GM12878 (cell line): ENCODE measurements around the gene ARID5B. TPM values are rescaled to one million over a fixed set of nuclear protein-coding genes. Genes with fewer than 3 reads are reported as not detected.
A peak's percentile ranks its signal among the peaks of the same experiment; 100 is the strongest.

ENCODE experiments used
- ATAC-seq: fragments of 200-7000 bp; cut with Tn5 transposase; 3 replicates; pipeline ENCODE4 v1.9.1; 2020; ENCODE audit warnings: mild to moderate bottlenecking, moderate library complexity
- BruUV-seq: library from RNA; stranded (reverse); fragments of 400-500 nt; replicated peaks from 2 replicates; lab custom pipeline; 2021; lab: Mats Ljungman, UMichigan
- CTCF ChIA-PET: fragments of 300-600 bp; sonication (Branson Sonifier 250); formaldehyde crosslinking; extraction: SDS; loops from one replicate; lab custom pipeline; 2021; ENCODE audit warnings: inconsistent platforms; lab: Yijun Ruan, JAX
- POLR2A ChIA-PET: fragments of 350-600 bp; formaldehyde crosslinking; extraction: SDS; loops from one replicate; lab custom pipeline; 2021; ENCODE audit warnings: inconsistent platforms; lab: Charles Lee
- RAD21 ChIA-PET: fragments of 300-600 bp; sonication (Branson Sonifier 250); formaldehyde crosslinking; loops from one replicate; lab custom pipeline; 2023; ENCODE audit warnings: antibody characterized with exemption; ENCODE audit not compliant: unreplicated experiment; lab: Charles Lee
- SMC1A ChIA-PET: fragments of 300-600 bp; sonication (Branson Sonifier 250); formaldehyde crosslinking; loops from one replicate; lab custom pipeline; 2023; ENCODE audit not compliant: unreplicated experiment, uncharacterized antibody; lab: Charles Lee
- DNase-seq: peaks from one replicate; pipeline ENCODE4 v3.0.0-alpha.2; 2011; ENCODE audit warnings: low read depth, low spot score
- FAIRE-seq: peaks from 3 replicates; lab custom pipeline; 2011; peaks lifted over from hg19 to GRCh38; lab: Jason Lieb, UNC
- H2AFZ ChIP-seq: 2 replicates; pipeline ENCODE4 v1.6.0; 2011; ENCODE audit warnings: low read depth, low read length, control low read depth; ENCODE audit not compliant: control insufficient read depth
- H3K27ac ChIP-seq: 2 replicates; pipeline ENCODE4 v1.5.1; 2011; ENCODE audit warnings: control low read depth; ENCODE audit not compliant: control insufficient read depth, insufficient read depth
- H3K27me3 ChIP-seq, 2 experiments: replicated peaks in 1 of 2; 2 replicates each; pipeline versions ENCODE4 v1.6.0 to v1.6.1; 2011; ENCODE audit warnings: low read length in 1 of 2; ENCODE audit not compliant: control insufficient read depth in 2 of 2, insufficient read depth in 2 of 2
- H3K36me3 ChIP-seq, 2 experiments: 2 replicates each; pipeline ENCODE4 v1.5.1; 2011; ENCODE audit warnings: low read length in 1 of 2; ENCODE audit not compliant: control insufficient read depth in 2 of 2, insufficient read depth in 2 of 2
- H3K4me1 ChIP-seq: 2 replicates; pipeline ENCODE4 v1.6.1; 2011; ENCODE audit warnings: mild to moderate bottlenecking, low read length, moderate library complexity, mixed read lengths; ENCODE audit not compliant: control insufficient read depth, insufficient read depth
- H3K4me2 ChIP-seq: 2 replicates; pipeline ENCODE4 v1.6.0; 2011; ENCODE audit warnings: control low read depth; ENCODE audit not compliant: control insufficient read depth, insufficient read depth
- H3K4me3 ChIP-seq: fragments of 200-600 bp; sonication (generic); 2 replicates; pipeline ENCODE4 v1.5.1; 2016
- H3K79me2 ChIP-seq: 2 replicates; pipeline ENCODE4 v1.6.0; 2011; ENCODE audit warnings: low read length; ENCODE audit not compliant: control insufficient read depth, insufficient read depth
- H3K9ac ChIP-seq: 2 replicates; pipeline ENCODE4 v1.8.0; 2011; ENCODE audit warnings: low read length, control low read depth, mixed read lengths; ENCODE audit not compliant: control insufficient read depth, insufficient read depth
- H3K9me3 ChIP-seq: replicated peaks from 3 replicates; pipeline ENCODE4 v1.5.1; 2011; ENCODE audit warnings: mild to moderate bottlenecking, low read length; ENCODE audit not compliant: control insufficient read depth, insufficient read depth
- H4K20me1 ChIP-seq: 2 replicates; pipeline ENCODE4 v1.6.0; 2011; ENCODE audit not compliant: control insufficient read depth, insufficient read depth
- ASH2L ChIP-seq: fragments of 300-600, 200-600 bp; sonication (generic); IDR thresholded peaks from 2 replicates; pipeline ENCODE4 v1.6.1; 2017; ENCODE audit warnings: low read depth, mild to moderate bottlenecking, borderline replicate concordance
- E4F1 ChIP-seq: fragments of 450-650 bp; IDR thresholded peaks from 2 replicates; pipeline ENCODE4 v1.6.1; 2018; ENCODE audit warnings: borderline replicate concordance, mild to moderate bottlenecking; ENCODE audit not compliant: partially characterized antibody
- HDAC6 ChIP-seq: fragments of 200-600 bp; sonication (generic); IDR thresholded peaks from one replicate; pipeline ENCODE4 v1.8.0; 2017; ENCODE audit warnings: antibody characterized with exemption; ENCODE audit not compliant: unreplicated experiment
- IKZF1 ChIP-seq: fragments of 450-650 bp; conservative IDR thresholded peaks from 2 replicates; pipeline ENCODE4 v1.6.1; 2017; ENCODE audit warnings: antibody characterized with exemption, mild to moderate bottlenecking
- JUND ChIP-seq: IDR thresholded peaks from 2 replicates; pipeline ENCODE4 v1.6.1; 2012; ENCODE audit warnings: low read depth, mild to moderate bottlenecking, low read length, improper control_type of control experiment, moderate library complexity
- MEF2B ChIP-seq: fragments of 450-650 bp; IDR thresholded peaks from 2 replicates; pipeline ENCODE4 v1.6.1; 2018; ENCODE audit warnings: mild to moderate bottlenecking, moderate library complexity; ENCODE audit not compliant: partially characterized antibody, poor library complexity, severe bottlenecking
- MYB ChIP-seq: fragments of 150-350 bp; IDR thresholded peaks from 2 replicates; pipeline ENCODE4 v1.6.1; 2014; ENCODE audit warnings: mild to moderate bottlenecking, low read depth, low read length, borderline replicate concordance
- SIN3A ChIP-seq: IDR thresholded peaks from 2 replicates; pipeline ENCODE4 v1.6.1; 2012; ENCODE audit warnings: low read depth, low read length, improper control_type of control experiment
- ZNF207 ChIP-seq: fragments of 450-650 bp; IDR thresholded peaks from 2 replicates; pipeline ENCODE4 v1.6.1; 2014; ENCODE audit warnings: antibody characterized with exemption, mild to moderate bottlenecking, borderline replicate concordance
- WGBS: methylation state at CpG from one replicate; pipeline ENCODE4 v1.1.6; 2016; ENCODE audit warnings: low lambda C conversion rate; ENCODE audit not compliant: insufficient replicate concordance, insufficient coverage; ENCODE audit errors: missing lambda C conversion rate; 5-methylcytosine and 5-hydroxymethylcytosine counted together
- in situ Hi-C: fragments of 300-500 bp; cut with MboI; formaldehyde crosslinking; loops from 9 replicates; pipeline ENCODE4 v1.14.3; 2018; ENCODE audit warnings: mixed read lengths
- intact Hi-C: fragments of 100-400 bp; cut with micrococcal nuclease; formaldehyde crosslinking; loops from one replicate; pipeline ENCODE4 v1.14.2; 2022; ENCODE audit not compliant: unreplicated experiment
- polyA plus RNA-seq, 11 experiments: library from polyadenylated mRNA; depleted of rRNA in 4 of 11; unstranded in 6 of 11; stranded (reverse) in 5 of 11; fragments of >200 nt; fragmentation: Nextera tagmentation in 4 of 11; fragmentation: Illumina TruSeq in 1 of 11; extraction: Ambion mirVana in 4 of 11; extraction: Trizol in 1 of 11; gene quantifications; 1 replicate in 1 of 11; 2 replicates in 10 of 11; pipeline versions ENCODE4 v1.2.1 to v1.2.3, GENCODE V29; 2011 to 2016; ENCODE audit warnings: inconsistent platforms in 2 of 11, missing spikeins in 2 of 11, low read depth in 1 of 11
- total RNA-seq, 4 experiments: library from RNA; depleted of rRNA in 3 of 4; stranded (reverse); fragments of >200 nt in 3 of 4; fragmentation: Illumina TruSeq in 1 of 4; extraction: Trizol in 1 of 4; gene quantifications; 2 replicates each; pipeline versions ENCODE4 v1.2.1 to v1.2.3, GENCODE V29; 2013 to 2021
- TF ChIP-seq, protein P1 (sequence below): fragments of 450-650 bp; formaldehyde crosslinking; IDR thresholded peaks from 2 replicates; pipeline ENCODE4 v1.4.0; 2022; ENCODE audit warnings: mild to moderate bottlenecking, moderate library complexity

ARID5B gene
- total and polyA plus RNA-seq, 10 of the 15 experiments (the other 5 are each of a cell fraction or from before 2014, with no cell fraction given) = 2.7 to 8.5 (median 6.1) TPM

GRCh38 chr10:62008196-62008595, 106.7 kb downstream of the ARID5B start:
- Histone ChIP-seq H4K20me1 (no peaks in the 10 kb centered on the region), H3K27me3 (no peaks in the 10 kb centered on the region), H2AFZ (no peak overlapping the region), H3K4me1 (peaks cover 3% of the 10 kb centered on the region; the same call in 1 of the 2 replicates), H3K9ac (no peak overlapping the region), H3K9me3 (no peaks in the 10 kb centered on the region), H3K79me2 (peaks cover 10% of the 10 kb centered on the region), H3K4me2 (no peak overlapping the region), H3K4me3 (no peak overlapping the region), H3K36me3 (peaks cover 2 to 3% of the 10 kb centered on the region in 2 experiments; a peak in 3 of 4 replicates), H3K27ac (no peak overlapping the region)
- TF ChIP-seq ZNF207 = no peak
- BruUV-seq = no TSS peak
- WGBS = 88% methylated on average over 6 of the region's 6 CpGs
- peak; percentile 7 for FAIRE-seq
- ChIA-PET SMC1A (interaction anchor here (1.4 kb wide), 1 partner anchor 11 kb away, joined by 3 read pairs; no protein-coding TSS in a partner anchor), RAD21 (no interaction called here), POLR2A (no interaction called here), CTCF (no interaction called here)
- intact Hi-C loops = no loop called here
- DNase-seq = no peak
- no peak for ATAC-seq
- in situ Hi-C loops = no loop called here

- H3K9me3 ChIP-seq = no peaks in the 10 kb centered on the region
- peaks cover 3% of the 10 kb centered on the region; the same call in 1 of the 2 replicates for H3K4me1 ChIP-seq
- H2AFZ ChIP-seq = no peak overlapping the region
- BruUV-seq = no TSS peak
- ChIA-PET RAD21 (no interaction called here), CTCF (interaction anchor here (0.6 to 1.0 kb wide), 2 partner anchors 34 to 214 kb away, joined by 3 read pairs; no protein-coding TSS in a partner anchor), SMC1A (interaction anchor here (0.5 to 1.4 kb wide), 2 partner anchors 11 to 59 kb away, joined by 3 read pairs; no protein-coding TSS in a partner anchor), POLR2A (no interaction called here)
- ATAC-seq (no peak), DNase-seq (no peak), FAIRE-seq (no peak)
- no peak overlapping the region for H3K4me2 ChIP-seq
- in situ Hi-C loops = no loop called here
- H3K9ac ChIP-seq = no peak overlapping the region
- H3K27me3 ChIP-seq = no peaks in the 10 kb centered on the region
- H3K27ac ChIP-seq = no peak overlapping the region
- no peaks in the 10 kb centered on the region for H4K20me1 ChIP-seq
- peaks cover 2 to 3% of the 10 kb centered on the region in 2 experiments; a peak in 3 of 4 replicates for H3K36me3 ChIP-seq
- intact Hi-C loops = no loop called here
- TF ChIP-seq IKZF1 (no peak), JUND (no peak), SIN3A (no peak), ASH2L (no peak), MYB (no peak), E4F1 (no peak), MEF2B (no peak), HDAC6 (no peak)
- TF ChIP-seq, protein P1, sequence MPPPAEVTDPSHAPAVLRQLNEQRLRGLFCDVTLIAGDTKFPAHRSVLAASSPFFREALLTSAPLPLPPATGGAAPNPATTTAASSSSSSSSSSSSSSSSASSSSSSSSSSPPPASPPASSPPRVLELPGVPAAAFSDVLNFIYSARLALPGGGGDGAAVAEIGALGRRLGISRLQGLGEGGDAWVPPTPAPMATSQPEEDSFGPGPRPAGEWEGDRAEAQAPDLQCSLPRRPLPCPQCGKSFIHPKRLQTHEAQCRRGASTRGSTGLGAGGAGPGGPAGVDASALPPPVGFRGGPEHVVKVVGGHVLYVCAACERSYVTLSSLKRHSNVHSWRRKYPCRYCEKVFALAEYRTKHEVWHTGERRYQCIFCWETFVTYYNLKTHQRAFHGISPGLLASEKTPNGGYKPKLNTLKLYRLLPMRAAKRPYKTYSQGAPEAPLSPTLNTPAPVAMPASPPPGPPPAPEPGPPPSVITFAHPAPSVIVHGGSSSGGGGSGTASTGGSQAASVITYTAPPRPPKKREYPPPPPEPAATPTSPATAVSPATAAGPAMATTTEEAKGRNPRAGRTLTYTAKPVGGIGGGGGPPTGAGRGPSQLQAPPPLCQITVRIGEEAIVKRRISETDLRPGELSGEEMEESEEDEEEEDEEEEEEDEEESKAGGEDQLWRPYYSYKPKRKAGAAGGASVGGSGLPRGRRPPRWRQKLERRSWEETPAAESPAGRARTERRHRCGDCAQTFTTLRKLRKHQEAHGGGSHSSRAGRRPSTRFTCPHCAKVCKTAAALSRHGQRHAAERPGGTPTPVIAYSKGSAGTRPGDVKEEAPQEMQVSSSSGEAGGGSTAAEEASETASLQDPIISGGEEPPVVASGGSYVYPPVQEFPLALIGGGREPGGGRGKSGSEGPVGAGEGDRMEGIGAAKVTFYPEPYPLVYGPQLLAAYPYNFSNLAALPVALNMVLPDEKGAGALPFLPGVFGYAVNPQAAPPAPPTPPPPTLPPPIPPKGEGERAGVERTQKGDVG (CRISPR knock-in tag) = no peak
- H3K79me2 ChIP-seq = peaks cover 5% of the 10 kb centered on the region
- 95% methylated on average over 2 of the region's 2 CpGs for WGBS
- no peak overlapping the region for H3K4me3 ChIP-seq
Observed at GRCh38 chr10:62008946-62009345, 107.4 kb downstream of the ARID5B start.
